GM21360 (cell line): ENCODE data around the gene OCEL1.

Experiments
- ATAC-seq: cut with Tn5 transposase; IDR thresholded peaks from one replicate; pipeline ENCODE4 v1.9.1; 2021; ENCODE audit warnings: mild to moderate bottlenecking, moderate library complexity; ENCODE audit not compliant: unreplicated experiment

OCEL1 gene

GRCh38 chr19:17209126-17210036 is 16.6 kb upstream of the OCEL1 start:
- ATAC-seq, result no peak

- ATAC-seq, result no peak
Measured at GRCh38 chr19:17210296-17210695, 15.7 kb upstream of the OCEL1 start.

GRCh38 chr19:17211547-17212446 is 14.2 kb upstream of the OCEL1 start:
- no peak for ATAC-seq

- no peak for ATAC-seq
Measured at GRCh38 chr19:17213334-17213733, 12.7 kb upstream of the OCEL1 start.

- no peak for ATAC-seq
Measured at GRCh38 chr19:17214508-17215126, 11.4 kb upstream of the OCEL1 start.

GRCh38 chr19:17215127-17215971 is 10.7 kb upstream of the OCEL1 start, which contains the start of gene USE1:
Gene USE1 (plus strand): TSS chr19:17215357. CDS start chr19:17215406, 49 bp downstream.
- ATAC-seq, result no peak

GRCh38 chr19:17216058-17216670 is 9.9 kb upstream of the OCEL1 start:
- no peak for ATAC-seq

GRCh38 chr19:17219286-17219685 is 6.7 kb upstream of the OCEL1 start:
- no peak for ATAC-seq

- no peak for ATAC-seq
Measured at GRCh38 chr19:17220207-17220758, 5.7 kb upstream of the OCEL1 start.

GRCh38 chr19:17225053-17225452 is 973 bp upstream of the OCEL1 start:
- ATAC-seq, result no peak

GRCh38 chr19:17227798-17228367 is 1.9 kb downstream of the OCEL1 start:
- no peak for ATAC-seq

- ATAC-seq, result no peak
Measured at GRCh38 chr19:17229890-17230289, 3.9 kb downstream of the OCEL1 start.

- no peak for ATAC-seq
Measured at GRCh38 chr19:17232258-17232657, 6.2 kb downstream of the OCEL1 start.

GRCh38 chr19:17234911-17235299 is 8.9 kb downstream of the OCEL1 start:
- no peak for ATAC-seq

GRCh38 chr19:17235300-17235970 is 9.4 kb downstream of the OCEL1 start:
- ATAC-seq, result no peak

GRCh38 chr19:17235971-17236777 is 10.1 kb downstream of the OCEL1 start:
- ATAC-seq, result no peak

- no peak for ATAC-seq
Measured at GRCh38 chr19:17236811-17237543, 11.0 kb downstream of the OCEL1 start.
